HCT116 (cell line): Measurements from ENCODE around the gene ITGA11. TPM values are rescaled to one million over a fixed set of nuclear protein-coding genes. Genes with fewer than 3 reads are reported as not detected.

Experiments
- ATAC-seq: fragments of 200-7000 bp; cut with Tn5 transposase; 2 replicates; pipeline ENCODE4 v1.9.1; 2020; ENCODE audit warnings: mild to moderate bottlenecking, moderate library complexity
- BruUV-seq: library from RNA; stranded (reverse); fragments of 400-500 nt; replicated peaks from 2 replicates; lab custom pipeline; 2021; lab: Mats Ljungman, UMichigan
- CTCF ChIA-PET: fragments of 300-600 bp; sonication (Branson Sonifier 250); formaldehyde crosslinking; loops from one replicate; lab custom pipeline; 2021; ENCODE audit warnings: antibody characterized with exemption; lab: Charles Lee
- POLR2A ChIA-PET: fragments of 300-600, 350-600 bp; sonication (Branson Sonifier 250); formaldehyde crosslinking; loops from one replicate; lab custom pipeline; 2021; ENCODE audit warnings: antibody characterized with exemption; lab: Charles Lee
- RAD21 ChIA-PET, 2 experiments: fragments of 300-600 bp; sonication (Branson Sonifier 250); formaldehyde crosslinking; loops; one replicate each; lab custom pipeline; 2023; ENCODE audit warnings: low total read pairs in 2 of 2; ENCODE audit not compliant: uncharacterized antibody in 2 of 2, unreplicated experiment in 2 of 2, low non-redundant PET in 1 of 2; lab: Charles Lee
- DNase-seq: peaks from one replicate; pipeline ENCODE4 v3.0.0-alpha.2; 2010; ENCODE audit warnings: low read depth, low spot score
- H2AFZ ChIP-seq: fragments of 200-600 bp; shearing (Covaris generic), sonication (generic); 2 replicates; pipeline ENCODE4 v1.6.1; 2017; ENCODE audit warnings: low read depth, mixed run types, mixed read lengths, antibody characterized with exemption, low read length; ENCODE audit not compliant: poor library complexity, severe bottlenecking
- H3K27ac ChIP-seq: 2 replicates; pipeline ENCODE4 v1.5.1; 2012; ENCODE audit warnings: low read depth, low read length
- H3K27me3 ChIP-seq: fragments of 200-600 bp; sonication (generic); 2 replicates; pipeline ENCODE4 v1.6.1; 2016; ENCODE audit warnings: mixed run types, low read length, mixed read lengths; ENCODE audit not compliant: insufficient read depth
- H3K36me3 ChIP-seq, 2 experiments: fragments of 200-500 bp in 1 of 2; fragments of 200-600 bp in 1 of 2; sonication (Bioruptor generic) in 1 of 2; sonication (generic) in 1 of 2; 2 replicates each; pipeline versions ENCODE4 v1.5.1 to v1.6.1; 2014 to 2016; ENCODE audit warnings: low read length in 2 of 2, inconsistent platforms in 1 of 2, mixed read lengths in 1 of 2, mixed run types in 1 of 2; ENCODE audit not compliant: insufficient read depth in 2 of 2, control insufficient read depth in 1 of 2
- H3K4me1 ChIP-seq, 2 experiments: fragments of 200-600 bp in 1 of 2; sonication (generic) in 1 of 2; 2 replicates each; pipeline versions ENCODE4 v1.5.1 to v1.6.1; 2012 to 2017; ENCODE audit warnings: low read length in 2 of 2, inconsistent platforms in 1 of 2, mild to moderate bottlenecking in 1 of 2, mixed read lengths in 1 of 2, mixed run types in 1 of 2, moderate library complexity in 1 of 2; ENCODE audit not compliant: insufficient read depth in 2 of 2, control insufficient read depth in 1 of 2
- H3K4me2 ChIP-seq: fragments of 200-600 bp; sonication (generic); 2 replicates; pipeline ENCODE4 v1.6.1; 2017; ENCODE audit warnings: mixed run types, low read length, mixed read lengths
- H3K4me3 ChIP-seq, 2 experiments: fragments of 200-600 bp in 1 of 2; sonication (generic) in 1 of 2; replicated peaks in 1 of 2; 2 replicates each; pipeline ENCODE4 v1.5.1; 2011 to 2016; ENCODE audit warnings: low read length in 2 of 2, control low read depth in 1 of 2, low read depth in 1 of 2, mild to moderate bottlenecking in 1 of 2, mixed read lengths in 1 of 2, mixed run types in 1 of 2
- H3K79me2 ChIP-seq: fragments of 200-600 bp; sonication (generic); 2 replicates; pipeline ENCODE4 v1.6.1; 2017; ENCODE audit warnings: mild to moderate bottlenecking, mixed run types, low read length, moderate library complexity, mixed read lengths; ENCODE audit not compliant: insufficient read depth
- H3K9ac ChIP-seq: fragments of 200-600 bp; sonication (generic); 2 replicates; pipeline ENCODE4 v1.6.1; 2016; ENCODE audit warnings: low read length, mixed read lengths
- H3K9me2 ChIP-seq: fragments of 200-600 bp; sonication (generic), shearing (Covaris generic); 2 replicates; pipeline ENCODE4 v1.6.1; 2017; ENCODE audit warnings: mixed run types, mild to moderate bottlenecking, moderate library complexity; ENCODE audit not compliant: insufficient read depth
- H3K9me3 ChIP-seq, 2 experiments: fragments of 200-500 bp in 1 of 2; fragments of 200-600 bp in 1 of 2; sonication (Bioruptor generic) in 1 of 2; sonication (generic) in 1 of 2; 2 replicates each; pipeline ENCODE4 v1.6.1; 2014 to 2017; ENCODE audit warnings: low read length in 2 of 2, mixed read lengths in 2 of 2, inconsistent platforms in 1 of 2, low read depth in 1 of 2, mild to moderate bottlenecking in 1 of 2, mixed run types in 1 of 2, moderate library complexity in 1 of 2; ENCODE audit not compliant: control insufficient read depth in 1 of 2, insufficient read depth in 1 of 2
- H4K20me1 ChIP-seq: fragments of 200-600 bp; sonication (generic), shearing (Covaris generic); 2 replicates; pipeline ENCODE4 v1.6.1; 2017; ENCODE audit warnings: mixed run types, mild to moderate bottlenecking, moderate library complexity; ENCODE audit not compliant: insufficient read depth
- CBX3 ChIP-seq: IDR thresholded peaks from 2 replicates; pipeline ENCODE4 v1.6.1; 2012; ENCODE audit warnings: low read depth
- FOSL1 ChIP-seq: IDR thresholded peaks from 2 replicates; pipeline ENCODE4 v1.6.1; 2012; ENCODE audit warnings: low read depth
- JUND ChIP-seq: IDR thresholded peaks from 2 replicates; pipeline ENCODE4 v1.6.1; 2012
- RAD21 ChIP-seq: IDR thresholded peaks from 2 replicates; pipeline ENCODE4 v1.6.1; 2012; ENCODE audit warnings: low read depth, mild to moderate bottlenecking
- SIN3A ChIP-seq: IDR thresholded peaks from 2 replicates; pipeline ENCODE4 v1.6.1; 2012; ENCODE audit warnings: low read depth
- TCF7L2 ChIP-seq: IDR thresholded peaks from 2 replicates; pipeline ENCODE4 v1.7.0; 2011; ENCODE audit warnings: borderline replicate concordance, inconsistent platforms; ENCODE audit not compliant: insufficient read depth, insufficient read length; ENCODE audit errors: extremely low read depth
- intact Hi-C: fragments of 100-400 bp; cut with micrococcal nuclease; formaldehyde crosslinking; loops from 2 replicates; pipeline ENCODE4 v1.10.0; 2022
- total RNA-seq: library from RNA; stranded (reverse); gene quantifications from one replicate; pipeline ENCODE4 v1.2.1, GENCODE V29; 2021; ENCODE audit not compliant: unreplicated experiment
- TF ChIP-seq, protein P1 (sequence below): IDR thresholded peaks from 2 replicates; pipeline ENCODE4 v1.6.1; 2011; ENCODE audit warnings: mild to moderate bottlenecking, low read length, moderate library complexity; ENCODE audit not compliant: insufficient replicate concordance; ENCODE audit errors: extremely low read depth
- TF ChIP-seq, protein P2 (sequence below), 3 experiments: fragments of 200-600 bp in 1 of 3; sonication (generic) in 1 of 3; IDR thresholded peaks in 2 of 3; conservative IDR thresholded peaks in 1 of 3; 2 replicates each; pipeline ENCODE4 v1.5.1; 2012 to 2017; ENCODE audit warnings: low read depth in 2 of 3, low read length in 2 of 3, antibody characterized with exemption in 1 of 3, borderline replicate concordance in 1 of 3, control low read depth in 1 of 3, mild to moderate bottlenecking in 1 of 3, mixed read lengths in 1 of 3, mixed run types in 1 of 3, moderate library complexity in 1 of 3; ENCODE audit not compliant: insufficient read depth in 1 of 3
- TF ChIP-seq, protein P3 (sequence below): IDR thresholded peaks from 2 replicates; pipeline ENCODE4 v1.6.1; 2012

The ITGA11 gene
- total RNA-seq, 1 experiment from 2014 or later, result not detected

DNA sequence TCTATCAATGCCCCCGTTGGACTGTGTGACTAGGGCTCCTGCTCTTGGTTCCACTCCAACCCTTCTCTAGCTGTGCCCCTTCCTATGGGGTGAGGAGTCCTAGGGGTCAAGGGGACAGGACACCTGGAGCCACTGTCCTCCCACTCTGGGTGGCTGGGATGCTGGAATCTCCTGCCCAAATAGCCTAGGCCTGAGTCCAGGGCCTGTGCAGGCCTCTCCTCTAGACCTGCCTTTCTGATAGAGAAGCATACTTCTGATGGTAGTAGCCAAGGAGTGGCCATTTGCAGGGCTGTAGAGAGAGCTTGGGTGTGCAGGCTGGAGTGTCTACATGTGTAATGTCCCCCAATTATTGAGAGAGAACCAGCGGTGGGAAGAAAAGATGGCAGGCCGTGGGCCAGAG, 54.2 kb downstream of the ITGA11 start:
- Histone ChIP-seq H3K27me3 (no peaks in the 10 kb centered on the region), H3K9me2 (no peaks in the 10 kb centered on the region), H3K4me2 (no peak overlapping the region), H3K4me3 (no peak overlapping the region), H3K79me2 (no peaks in the 10 kb centered on the region), H3K27ac (no peak overlapping the region), H3K9ac (no peak overlapping the region), H3K4me1 (peaks cover 0 to 1% of the 10 kb centered on the region in 2 experiments; a peak in 2 of 4 replicates), H3K36me3 (no peaks in the 10 kb centered on the region), H2AFZ (no peak overlapping the region), H4K20me1 (no peaks in the 10 kb centered on the region), H3K9me3 (no peaks in the 10 kb centered on the region; a peak in 1 of 4 replicates)
- no peak for ATAC-seq
- BruUV-seq, result no TSS peak
- ChIA-PET RAD21 (interaction anchor here in 1 of 2 experiments (0.7 kb wide), 1 partner anchor 71 kb away, joined by 3 read pairs; no protein-coding TSS in a partner anchor), CTCF (no interaction called here), POLR2A (no interaction called here)
- TF ChIP-seq, protein P1, sequence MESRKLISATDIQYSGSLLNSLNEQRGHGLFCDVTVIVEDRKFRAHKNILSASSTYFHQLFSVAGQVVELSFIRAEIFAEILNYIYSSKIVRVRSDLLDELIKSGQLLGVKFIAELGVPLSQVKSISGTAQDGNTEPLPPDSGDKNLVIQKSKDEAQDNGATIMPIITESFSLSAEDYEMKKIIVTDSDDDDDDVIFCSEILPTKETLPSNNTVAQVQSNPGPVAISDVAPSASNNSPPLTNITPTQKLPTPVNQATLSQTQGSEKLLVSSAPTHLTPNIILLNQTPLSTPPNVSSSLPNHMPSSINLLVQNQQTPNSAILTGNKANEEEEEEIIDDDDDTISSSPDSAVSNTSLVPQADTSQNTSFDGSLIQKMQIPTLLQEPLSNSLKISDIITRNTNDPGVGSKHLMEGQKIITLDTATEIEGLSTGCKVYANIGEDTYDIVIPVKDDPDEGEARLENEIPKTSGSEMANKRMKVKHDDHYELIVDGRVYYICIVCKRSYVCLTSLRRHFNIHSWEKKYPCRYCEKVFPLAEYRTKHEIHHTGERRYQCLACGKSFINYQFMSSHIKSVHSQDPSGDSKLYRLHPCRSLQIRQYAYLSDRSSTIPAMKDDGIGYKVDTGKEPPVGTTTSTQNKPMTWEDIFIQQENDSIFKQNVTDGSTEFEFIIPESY, result no peak
- no peak for TF ChIP-seq SIN3A
- TF ChIP-seq, protein P2, sequence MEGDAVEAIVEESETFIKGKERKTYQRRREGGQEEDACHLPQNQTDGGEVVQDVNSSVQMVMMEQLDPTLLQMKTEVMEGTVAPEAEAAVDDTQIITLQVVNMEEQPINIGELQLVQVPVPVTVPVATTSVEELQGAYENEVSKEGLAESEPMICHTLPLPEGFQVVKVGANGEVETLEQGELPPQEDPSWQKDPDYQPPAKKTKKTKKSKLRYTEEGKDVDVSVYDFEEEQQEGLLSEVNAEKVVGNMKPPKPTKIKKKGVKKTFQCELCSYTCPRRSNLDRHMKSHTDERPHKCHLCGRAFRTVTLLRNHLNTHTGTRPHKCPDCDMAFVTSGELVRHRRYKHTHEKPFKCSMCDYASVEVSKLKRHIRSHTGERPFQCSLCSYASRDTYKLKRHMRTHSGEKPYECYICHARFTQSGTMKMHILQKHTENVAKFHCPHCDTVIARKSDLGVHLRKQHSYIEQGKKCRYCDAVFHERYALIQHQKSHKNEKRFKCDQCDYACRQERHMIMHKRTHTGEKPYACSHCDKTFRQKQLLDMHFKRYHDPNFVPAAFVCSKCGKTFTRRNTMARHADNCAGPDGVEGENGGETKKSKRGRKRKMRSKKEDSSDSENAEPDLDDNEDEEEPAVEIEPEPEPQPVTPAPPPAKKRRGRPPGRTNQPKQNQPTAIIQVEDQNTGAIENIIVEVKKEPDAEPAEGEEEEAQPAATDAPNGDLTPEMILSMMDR (IDR thresholded peaks at IDR 0.05 in 2 of 3, conservative IDR thresholded peaks at IDR 0.05 in 1 of 3; ENCODE audit: borderline replicate concordance in 1 of 3, insufficient read depth in 1 of 3, low read depth in 2 of 3, low read length in 2 of 3), result no peak
- TF ChIP-seq TCF7L2, result no peak
- no peak for TF ChIP-seq JUND
- TF ChIP-seq, protein P3, sequence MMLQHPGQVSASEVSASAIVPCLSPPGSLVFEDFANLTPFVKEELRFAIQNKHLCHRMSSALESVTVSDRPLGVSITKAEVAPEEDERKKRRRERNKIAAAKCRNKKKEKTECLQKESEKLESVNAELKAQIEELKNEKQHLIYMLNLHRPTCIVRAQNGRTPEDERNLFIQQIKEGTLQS, result no peak
- no peak for TF ChIP-seq RAD21
- no peak for TF ChIP-seq CBX3
- no peak for TF ChIP-seq FOSL1
- intact Hi-C loops, result no loop called here
- DNase-seq, result no peak
